C4-2B (cell line): ENCODE measurements around the gene OLFML2B.

Source experiments
- ZFX ChIP-seq: fragments of 450-650 bp; IDR thresholded peaks from 2 replicates; pipeline ENCODE4 v1.6.1; 2017
- TF ChIP-seq, protein P1 (sequence below): fragments of 450-650 bp; conservative IDR thresholded peaks from 2 replicates; pipeline ENCODE4 v1.5.1; 2017; ENCODE audit warnings: mild to moderate bottlenecking

DNA sequence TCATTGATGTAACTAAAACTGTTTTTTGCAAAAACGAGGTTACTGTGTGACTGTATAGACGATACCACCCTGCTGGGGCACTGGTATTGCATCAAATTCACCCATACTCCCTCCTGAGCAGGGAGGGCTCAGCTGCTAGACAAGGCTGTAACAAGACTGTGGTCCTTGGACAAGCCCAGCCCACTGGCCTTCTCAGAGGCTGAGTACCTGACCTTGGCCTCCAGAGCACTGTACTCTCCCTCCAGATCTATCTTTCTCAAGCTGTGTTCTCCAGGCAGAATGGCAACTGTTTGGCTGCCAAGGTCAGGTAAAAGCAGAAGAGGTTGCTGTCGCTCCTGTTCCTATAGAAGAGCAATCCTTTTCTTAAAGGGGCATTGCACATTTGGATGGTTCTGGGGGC lies 8.5 kb downstream of the OLFML2B start:
- TF ChIP-seq, protein P1, sequence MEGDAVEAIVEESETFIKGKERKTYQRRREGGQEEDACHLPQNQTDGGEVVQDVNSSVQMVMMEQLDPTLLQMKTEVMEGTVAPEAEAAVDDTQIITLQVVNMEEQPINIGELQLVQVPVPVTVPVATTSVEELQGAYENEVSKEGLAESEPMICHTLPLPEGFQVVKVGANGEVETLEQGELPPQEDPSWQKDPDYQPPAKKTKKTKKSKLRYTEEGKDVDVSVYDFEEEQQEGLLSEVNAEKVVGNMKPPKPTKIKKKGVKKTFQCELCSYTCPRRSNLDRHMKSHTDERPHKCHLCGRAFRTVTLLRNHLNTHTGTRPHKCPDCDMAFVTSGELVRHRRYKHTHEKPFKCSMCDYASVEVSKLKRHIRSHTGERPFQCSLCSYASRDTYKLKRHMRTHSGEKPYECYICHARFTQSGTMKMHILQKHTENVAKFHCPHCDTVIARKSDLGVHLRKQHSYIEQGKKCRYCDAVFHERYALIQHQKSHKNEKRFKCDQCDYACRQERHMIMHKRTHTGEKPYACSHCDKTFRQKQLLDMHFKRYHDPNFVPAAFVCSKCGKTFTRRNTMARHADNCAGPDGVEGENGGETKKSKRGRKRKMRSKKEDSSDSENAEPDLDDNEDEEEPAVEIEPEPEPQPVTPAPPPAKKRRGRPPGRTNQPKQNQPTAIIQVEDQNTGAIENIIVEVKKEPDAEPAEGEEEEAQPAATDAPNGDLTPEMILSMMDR: no peak
- TF ChIP-seq ZFX: no peak
